ENCODE results near the gene ASB18.
A peak's percentile ranks its signal among the peaks of the same experiment; 100 is the strongest.

Gene ASB18

DNA sequence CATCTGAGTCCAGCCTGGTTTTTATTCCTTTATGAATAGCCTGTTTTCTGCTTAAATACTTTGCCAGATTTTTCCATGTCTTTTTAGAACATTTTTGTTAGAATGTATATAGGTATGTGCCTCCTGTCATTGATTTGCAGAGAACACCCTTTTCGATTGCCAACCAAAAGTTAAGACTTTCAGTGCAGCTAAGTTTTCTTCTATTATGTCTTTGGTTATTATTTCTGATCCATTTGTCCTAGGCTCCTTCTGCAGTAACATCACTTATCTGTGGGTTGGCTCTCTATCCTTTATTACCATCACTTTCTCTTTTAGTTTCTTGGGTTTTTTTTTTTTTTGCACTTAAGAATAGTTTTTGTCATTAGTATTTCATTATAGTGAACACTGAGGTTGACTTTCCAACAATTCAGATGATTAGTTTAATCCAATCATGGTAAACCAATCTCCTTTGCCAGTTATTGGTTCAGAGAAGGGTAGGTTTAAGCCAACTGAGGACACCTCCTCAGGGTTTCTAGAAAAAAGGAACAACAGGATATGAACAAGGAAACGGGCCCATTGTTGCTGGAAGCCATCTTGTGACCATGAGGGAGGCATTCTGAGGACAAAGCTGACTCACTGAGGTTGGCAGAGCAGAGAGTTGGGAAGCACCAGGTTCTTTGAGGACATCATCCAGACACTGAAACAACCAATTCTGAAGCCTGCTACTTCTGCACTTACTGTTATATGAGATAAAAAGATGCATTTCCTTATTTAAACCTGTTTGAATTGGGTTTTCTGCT is 58.1 kb downstream of the ASB18 start:
- no peak for FAIRE-seq

DNA sequence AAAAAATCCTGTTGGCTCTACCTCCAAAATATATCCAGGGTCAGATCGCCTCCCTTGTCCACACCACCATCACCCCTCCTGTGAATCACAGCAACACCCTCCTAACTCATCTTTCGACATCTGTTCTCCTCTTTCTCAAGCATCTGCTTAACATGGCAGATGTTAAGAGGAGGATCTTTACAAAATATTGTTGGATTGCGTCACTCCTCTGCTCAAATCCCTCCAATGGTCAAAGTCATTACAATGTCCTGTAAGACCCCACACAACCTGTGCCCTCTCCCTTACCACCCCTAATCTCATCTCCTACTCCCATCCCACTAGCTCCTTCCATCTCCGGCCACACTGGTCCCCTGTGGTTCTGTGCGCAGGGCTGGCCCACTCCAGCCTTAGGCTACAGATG is 59.3 kb downstream of the ASB18 start:
- no peak for FAIRE-seq

DNA sequence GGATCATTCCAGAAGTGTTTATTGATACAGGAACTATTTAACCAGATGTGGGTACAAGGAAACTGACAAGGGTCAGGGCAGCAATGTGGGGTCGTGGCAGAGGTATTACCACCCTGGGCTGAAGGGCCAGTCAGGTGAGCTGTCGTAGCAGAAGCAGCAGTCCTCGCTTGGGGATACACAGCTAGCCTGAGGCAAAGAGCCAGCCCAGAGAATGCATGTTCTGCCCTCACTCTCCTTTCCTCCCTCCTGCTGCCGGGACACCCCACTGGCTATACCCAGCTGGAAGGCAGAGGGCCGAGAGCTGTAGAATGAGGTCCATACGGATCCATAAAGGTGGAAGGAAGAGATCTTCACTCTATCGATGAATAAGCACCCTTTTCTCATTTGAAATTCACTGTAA is 63.8 kb downstream of the ASB18 start:
- FAIRE-seq: no peak

DNA sequence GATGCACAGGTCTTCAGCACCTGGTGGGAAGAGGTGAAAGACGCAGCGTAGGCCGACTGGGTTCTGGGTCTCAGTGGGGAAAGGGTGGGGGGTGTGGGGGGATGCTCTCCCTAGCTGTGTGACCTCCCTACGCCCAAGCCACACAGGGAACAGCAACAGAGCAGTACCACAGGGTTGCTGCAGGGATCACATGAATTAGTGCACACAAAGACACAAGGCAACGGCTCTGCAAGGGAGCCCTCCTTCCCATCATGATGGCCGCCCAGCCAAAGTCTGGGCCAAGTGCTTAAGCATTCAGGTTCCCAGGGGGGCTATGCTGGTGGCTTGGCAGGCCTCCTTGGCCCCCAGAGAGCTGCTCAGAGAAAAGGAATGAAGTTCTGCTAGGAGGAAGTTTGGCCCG is 67.8 kb downstream of the ASB18 start:
- no peak for FAIRE-seq

DNA sequence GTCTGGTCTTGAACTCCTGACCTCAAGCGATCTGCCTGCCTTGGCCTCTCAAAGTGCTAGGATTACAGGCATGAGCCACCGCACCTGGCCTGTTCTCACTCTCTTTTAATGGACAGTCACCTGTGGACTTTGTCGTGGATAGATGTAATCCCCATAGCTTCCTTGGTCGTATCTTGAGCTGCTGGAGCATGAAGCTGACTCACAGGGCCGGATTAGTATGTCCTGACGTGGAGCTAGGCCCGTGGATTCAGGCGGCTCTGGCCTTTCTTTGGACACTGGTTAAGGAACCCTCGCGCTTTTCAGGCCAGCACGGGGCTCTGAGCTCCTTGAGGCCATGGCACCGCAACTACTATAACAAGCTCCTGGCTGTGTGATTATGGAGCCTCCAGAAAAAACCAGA is 68.5 kb downstream of the ASB18 start:
- FAIRE-seq: no peak

DNA sequence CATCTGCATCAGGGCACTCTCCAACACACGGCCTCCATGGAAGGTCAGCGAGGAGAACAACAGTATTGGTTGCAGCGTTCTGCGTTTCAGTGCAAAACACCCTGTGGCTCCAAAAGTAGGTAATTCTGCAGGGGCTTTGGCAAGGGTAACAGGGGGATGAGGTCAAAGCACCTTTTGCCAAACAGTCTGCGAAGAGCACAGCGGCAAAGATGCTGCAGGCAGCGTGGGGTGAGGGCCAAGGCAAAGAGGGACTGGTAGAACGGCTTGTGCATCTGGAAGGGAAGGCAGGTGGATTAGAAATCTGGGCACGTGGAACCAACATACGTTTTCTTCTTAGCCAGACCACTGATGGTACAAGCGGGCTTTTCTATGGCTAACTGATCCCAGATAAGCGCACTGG is 69.4 kb downstream of the ASB18 start:
- no peak for FAIRE-seq

DNA sequence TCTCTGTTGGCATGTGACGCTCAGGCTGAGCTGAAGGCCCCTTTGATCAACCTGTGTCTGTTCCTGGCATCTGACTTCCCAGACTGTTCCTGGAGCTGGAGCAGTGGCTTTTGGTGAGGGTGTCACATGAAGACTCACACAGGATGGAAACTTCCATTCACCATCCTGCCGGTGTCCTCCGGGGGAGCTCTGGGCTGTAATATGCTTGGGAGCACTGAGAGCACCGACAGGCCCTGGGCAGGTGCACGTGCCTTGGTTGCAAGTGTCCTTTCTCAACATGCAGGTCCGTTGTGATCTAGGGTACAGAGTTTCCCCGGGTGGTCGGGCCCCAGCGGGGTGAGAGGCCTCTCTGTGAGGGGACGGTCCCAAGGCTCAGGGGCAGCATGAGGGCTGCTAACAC is 71.2 kb downstream of the ASB18 start:
- no peak for FAIRE-seq

DNA sequence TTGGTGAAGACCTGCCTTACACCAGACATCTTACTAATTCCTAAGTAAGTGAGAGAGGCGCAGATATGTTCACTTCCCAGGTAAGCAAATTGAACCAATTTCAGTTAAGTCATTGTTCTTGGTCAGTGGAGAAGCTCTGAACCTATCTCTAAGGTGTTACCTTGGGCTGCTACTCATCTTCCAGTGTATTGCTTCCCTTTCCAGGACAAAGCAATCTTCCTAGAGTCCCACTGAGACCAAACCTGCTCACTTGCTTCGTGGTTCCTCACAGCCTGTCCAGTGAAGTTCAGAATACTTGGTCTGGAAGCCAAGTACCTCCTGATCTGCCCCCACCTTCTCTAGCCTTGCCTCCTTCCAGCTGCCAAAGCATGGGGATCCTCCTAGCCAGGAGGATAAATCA is 73.5 kb downstream of the ASB18 start:
- no peak for FAIRE-seq

DNA sequence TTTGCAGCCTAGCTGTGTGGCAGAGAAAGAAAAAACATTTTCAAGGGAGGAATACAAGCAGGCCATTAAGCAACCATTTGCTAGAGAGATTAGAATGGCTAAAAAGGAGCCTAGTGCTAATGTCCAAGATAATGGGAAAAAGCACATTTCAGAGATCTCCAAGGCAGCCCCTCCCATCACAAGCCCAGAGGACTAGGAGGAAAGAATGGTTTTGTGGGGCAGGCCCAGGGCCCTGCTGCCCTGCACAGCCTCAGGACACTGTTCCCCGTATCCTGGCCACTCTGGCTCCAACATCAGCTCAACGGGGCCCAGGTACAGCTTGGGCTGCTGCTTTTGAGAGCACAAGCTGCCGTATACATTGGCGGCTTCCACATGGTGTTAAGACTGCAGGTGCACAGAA is 79.5 kb downstream of the ASB18 start:
- FAIRE-seq: no peak

DNA sequence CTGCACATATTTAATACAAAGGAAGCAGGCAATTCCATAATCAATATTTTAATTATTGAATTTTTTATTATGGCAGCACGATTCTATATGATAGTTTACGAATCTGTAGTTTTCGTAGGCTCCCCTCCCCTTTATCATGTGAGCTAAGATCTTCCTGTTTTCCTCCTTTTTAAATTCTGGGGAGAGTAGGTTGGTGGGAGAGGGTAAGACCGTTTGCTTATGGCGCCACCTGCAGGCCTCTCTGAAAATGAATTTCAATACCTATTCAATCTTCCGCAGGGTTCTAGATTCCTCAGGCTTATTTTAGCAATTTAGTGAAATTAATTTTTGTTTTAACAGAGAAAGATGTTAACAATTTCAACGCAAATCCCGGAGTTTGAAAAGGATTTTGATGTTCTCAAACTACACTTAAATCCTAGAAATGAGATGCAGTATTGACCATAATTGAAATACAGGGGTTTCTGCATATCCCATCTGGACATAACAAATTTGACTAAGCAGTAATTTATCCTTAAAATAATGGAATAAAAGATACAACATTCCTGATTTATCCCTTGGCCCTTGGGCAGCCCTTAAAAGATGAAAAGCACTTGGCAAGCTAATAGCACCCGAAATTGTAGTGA is 83.3 kb downstream of the ASB18 start:
- no peak for FAIRE-seq

DNA sequence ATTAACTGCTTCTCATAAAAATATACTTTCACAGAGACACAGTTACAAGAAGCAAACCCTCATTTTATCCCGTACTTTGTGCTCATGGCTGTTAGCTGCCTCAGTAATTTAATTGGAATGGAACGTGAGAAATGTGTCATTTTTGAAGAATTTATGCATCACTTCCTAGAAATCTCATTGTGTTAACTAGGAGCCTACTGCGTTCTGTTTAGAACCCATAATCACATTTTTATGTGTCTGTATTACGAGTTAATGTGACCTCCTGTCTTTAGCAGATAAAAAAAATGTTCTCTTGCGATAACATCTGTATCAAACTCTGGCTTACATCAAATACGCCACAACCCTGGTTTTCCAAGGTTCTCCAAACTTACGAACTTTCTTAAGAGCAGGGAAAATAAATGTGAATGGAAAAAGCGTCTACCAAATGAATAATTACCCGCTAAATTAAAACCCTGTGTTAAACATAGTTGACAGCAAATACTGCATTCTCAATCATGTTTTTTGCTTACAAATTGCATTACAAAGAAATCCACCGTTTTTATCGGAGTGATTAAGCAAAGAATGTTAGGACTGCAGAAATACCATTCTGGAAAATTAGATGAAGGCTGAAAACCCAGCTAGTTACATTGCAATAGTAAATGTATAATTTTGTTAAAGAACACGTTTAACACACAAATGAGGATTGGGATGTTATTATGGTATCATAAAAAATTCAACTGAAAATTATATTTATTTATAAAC is 84.0 kb downstream of the ASB18 start:
- peak; percentile 99 for FAIRE-seq

DNA sequence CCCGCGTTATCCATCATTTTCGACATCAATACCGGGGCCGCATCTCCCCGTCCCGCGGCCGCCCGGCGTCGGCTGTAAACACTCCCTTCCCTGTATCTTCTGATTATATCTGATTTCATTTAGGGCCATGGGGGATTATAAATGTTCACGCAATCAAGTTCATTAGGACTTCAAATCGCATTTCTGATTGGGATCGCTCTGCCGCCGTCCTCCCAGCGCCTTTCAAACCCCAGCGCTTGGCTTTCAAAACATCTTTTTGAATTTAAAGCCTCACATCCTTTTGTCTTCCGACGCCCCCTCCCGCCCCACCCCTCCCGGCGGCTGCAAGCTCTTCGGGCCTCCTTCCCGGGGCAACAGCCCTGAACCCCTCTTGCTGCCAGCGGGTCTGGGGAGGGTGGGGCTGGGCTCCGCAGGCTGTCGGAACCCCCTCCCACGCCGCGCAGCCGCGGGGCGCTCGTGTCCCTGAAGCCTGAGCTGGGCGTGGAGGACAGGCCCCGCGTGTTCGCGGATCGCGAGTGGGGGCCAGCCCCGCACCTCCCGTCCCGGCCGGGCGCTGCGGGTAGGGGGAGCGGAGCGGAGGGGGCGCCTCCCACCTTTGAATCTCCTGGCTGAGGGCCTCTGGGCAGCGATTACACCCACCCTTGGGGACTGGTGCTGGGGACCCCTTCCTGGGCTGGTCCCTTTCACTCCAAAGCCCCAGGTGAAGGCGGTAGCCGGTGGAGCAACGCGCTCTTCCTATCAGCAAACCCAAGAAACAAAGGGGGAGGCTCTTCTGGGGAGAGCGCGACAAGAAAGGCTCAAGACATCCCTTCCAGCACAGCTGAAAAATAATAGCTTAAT is 84.8 kb downstream of the ASB18 start:
- no peak for FAIRE-seq

DNA sequence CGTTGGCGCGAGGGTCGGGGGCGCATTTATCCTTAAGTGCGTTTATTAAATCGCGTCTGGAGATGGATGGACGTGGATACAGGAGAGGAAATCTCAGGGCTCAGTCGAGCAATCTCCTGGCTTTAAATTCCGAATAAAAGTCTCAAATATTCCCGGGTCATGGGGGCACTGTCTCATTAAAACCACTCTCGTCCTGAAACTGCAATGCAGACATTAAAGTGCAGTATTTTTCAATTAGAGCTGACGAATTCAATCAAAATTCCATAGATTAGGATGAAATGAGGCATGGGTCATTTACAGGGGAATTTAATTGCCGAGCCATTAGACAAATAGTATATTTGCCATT is 85.3 kb downstream of the ASB18 start:
- peak; percentile 96 for FAIRE-seq

DNA sequence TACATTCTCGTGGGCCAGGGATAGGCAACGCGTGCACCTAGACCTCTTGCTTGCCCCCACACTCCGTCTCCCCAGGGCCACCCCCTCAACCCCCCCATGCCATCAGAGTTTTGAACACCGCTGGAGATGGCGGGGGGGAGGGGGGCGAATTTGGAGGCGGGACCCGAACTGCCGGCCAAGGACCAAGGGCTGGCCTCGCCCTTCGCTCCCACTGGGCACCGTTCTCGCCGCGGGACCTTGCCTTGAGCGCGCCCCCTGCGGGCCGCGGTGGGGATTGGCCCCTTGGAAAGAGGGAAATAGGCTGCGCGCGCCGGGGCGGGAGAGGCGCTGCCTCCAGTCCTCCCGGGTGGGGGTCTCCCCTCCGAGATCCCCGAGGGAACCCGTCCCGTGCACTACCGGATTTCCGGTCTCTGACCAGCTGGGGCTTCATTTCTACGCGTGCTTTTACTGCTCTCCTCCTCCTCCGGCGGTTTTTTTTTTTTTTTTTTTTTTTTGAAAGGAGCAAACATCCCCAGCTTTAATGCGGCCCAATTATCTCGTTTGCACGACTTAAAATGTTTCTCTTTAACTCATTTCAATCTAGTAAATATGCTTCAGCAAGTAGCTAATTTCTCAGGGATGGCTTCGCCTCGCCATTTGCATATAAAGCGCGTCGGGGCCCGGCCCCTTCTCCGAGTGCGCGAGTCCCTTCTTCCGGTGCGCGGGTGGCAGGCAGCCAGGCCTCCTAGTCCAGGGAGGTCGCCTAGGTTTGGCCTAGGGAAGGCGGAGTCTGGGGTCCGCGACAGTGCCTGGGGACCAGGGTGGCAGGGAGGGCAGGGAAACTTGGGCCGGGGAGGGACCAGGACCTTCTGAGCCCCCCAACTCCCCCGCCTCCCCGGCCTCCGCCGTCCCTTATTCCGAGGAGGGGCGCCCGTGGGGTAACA is 86.0 kb downstream of the ASB18 start:
- peak; percentile 94 for FAIRE-seq

DNA sequence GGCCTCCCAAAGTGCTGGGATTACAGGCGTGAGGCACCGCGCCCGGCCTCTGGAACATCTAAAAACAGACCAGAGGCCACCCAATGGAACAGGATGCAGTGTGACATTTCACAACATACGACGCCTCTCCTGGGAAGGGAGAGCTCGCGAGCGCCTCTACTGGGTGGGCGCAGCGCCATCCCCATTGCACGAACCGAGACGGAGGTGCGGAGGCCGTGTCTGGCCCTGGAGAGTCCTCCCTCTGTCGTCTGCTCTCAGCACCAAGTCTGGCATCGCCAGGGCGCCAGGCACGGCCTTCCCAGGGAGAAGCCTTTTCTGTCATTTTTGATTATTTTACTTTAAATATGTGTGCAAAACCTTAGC is 86.6 kb downstream of the ASB18 start:
- FAIRE-seq: no peak

DNA sequence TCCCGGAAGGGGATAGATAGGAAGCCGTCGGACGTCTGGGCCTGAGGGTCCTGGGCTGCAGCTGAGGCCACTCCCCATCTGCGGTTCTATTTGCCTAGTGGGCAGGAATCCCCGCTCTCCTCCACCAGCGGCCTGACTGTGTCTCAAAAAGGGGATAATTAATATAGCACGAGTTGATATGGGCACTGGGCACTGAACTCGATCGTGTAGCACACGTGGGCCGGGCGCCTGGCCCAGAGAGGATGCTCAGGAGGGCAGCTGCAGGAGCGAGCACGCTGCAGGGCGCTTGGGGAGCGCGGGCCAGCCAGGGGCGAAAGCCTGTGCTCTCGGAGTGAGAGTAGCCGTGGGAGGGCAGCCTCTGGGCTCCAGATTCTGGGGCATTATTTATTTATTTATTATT is 87.3 kb downstream of the ASB18 start:
- FAIRE-seq: no peak

DNA sequence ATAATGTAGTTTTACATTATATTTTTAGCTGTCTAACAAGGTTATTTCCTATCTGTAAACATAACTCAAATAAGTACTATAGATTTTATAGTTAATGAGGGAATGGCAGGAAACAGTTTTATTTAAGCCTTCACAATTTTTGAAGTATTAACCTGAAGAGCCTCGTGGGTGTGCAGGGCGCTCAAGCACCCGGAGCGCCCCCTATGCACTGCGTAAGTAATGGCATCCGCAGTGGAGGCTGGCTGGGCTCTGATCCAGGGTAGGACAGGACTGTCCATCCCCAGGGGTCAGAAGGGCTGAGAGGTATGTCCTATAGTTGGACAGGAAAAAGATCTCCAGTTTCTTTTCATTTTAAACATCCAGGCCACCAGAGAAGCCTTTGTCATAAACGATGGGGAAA is 87.8 kb downstream of the ASB18 start:
- FAIRE-seq: peak; percentile 96

DNA sequence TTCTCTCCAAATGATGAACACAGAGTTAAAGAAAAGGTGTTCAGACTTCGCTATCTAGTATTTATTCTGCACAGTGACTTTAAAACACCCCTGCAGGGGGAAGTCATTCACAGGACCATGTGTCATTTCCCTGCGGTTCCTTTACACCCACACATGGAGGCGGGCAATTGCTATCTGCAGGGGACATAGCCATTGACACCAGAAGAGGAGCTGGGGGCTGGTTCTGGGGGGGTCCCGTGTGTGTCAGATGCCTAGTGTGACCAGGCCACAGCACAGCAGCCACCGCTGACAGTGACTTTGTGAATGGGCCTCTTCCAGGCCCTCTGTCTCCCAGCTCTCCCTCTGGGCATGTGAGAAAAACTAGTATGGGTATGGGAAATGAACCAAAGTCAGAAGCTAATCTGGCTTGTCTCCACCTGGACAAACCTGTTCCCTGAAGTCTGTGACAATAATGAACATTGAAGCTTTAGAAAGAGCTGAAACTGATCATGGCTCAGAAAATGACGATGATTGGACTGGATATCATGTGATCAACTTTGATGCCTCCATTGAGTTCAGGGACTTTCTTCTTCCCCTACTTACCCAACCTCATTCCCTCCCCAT is 88.6 kb downstream of the ASB18 start:
- FAIRE-seq: no peak

DNA sequence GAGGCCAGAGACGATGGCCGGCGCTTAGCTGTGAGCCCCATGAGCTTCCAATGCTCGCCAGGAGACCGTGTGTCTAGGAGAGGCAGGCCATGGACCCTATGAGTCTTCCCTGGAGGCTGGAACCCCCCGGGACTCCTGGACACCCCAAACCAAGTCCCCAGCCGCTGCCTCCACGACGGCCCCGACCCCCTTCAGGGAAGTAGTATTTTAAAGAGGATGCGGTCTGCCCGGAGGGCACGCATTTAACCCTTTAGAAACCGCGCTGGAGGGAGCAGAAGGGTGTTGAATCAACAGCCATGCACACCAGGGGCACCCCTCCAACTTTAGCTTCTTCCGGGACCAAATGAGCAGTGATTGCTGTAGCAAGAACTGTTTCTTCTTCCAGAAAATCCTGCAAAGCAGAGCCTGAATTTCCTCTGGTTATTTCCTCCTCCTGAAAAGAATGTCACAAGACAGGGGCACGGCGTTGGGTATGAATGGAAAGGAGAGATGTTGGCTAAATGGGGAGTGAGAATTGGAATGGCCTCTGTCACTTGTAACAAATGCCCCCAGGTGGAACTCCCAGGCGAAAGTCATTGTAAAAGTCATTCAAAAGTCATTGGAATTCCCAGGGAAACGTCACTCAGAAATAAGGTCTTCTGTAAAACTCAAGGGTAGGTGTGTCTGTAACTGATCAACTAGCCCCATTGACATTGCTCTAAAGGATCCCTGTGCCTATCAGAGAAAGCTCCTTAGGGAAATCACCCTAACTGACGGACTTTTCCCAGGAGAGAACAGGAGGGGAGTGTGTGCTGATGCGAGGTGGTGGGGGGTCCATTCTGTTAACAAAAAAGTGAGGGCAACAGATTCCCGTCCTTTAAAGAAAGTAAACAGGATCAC is 90.2 kb downstream of the ASB18 start:
- no peak for FAIRE-seq

DNA sequence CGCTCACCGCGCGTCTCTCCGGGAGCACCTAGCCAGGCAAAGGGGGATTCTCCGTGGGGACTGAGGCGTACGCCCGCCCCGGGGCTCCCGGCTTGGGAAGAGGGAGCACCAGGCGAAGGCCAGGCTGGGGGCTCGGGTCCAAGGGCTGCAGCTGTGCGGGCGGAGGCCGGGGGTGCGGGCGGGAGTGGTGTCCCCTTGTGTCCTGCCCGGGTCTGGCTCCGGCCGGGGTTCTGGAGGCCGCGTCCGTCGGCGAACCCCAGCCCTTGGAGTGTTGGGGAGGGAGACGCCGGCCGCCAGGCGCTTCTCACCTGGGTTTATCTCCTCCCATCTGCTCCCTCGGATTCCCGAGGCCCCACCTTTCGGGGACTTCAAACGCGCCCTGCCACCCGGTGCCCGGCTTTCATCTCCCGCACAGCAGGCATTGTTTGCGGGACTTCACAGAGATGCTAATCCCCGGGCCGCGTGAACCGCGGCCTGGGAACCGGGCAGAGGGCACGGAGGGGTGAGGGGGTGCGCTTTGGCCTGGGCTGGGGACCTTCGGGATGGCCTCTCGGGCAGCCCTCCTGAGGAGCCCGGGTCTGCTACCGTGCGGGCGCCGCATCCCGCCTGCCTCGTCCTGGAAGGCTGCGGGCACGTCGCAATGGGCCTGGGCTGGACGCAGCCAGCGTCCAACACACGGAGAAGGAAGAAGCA is 91.0 kb downstream of the ASB18 start:
- FAIRE-seq: no peak
